Kidney capillary endothelial cell (primary cell): Measurements from ENCODE around the gene DOCK7.
"Not testable (repeated sequence)": the region's sequence is repeated elsewhere in the genome, so short reads cannot be mapped to it uniquely, and the experiment has no call there.

ENCODE experiments used
- DNase-seq: peaks from one replicate; pipeline ENCODE4 v3.0.0-alpha.2; 2018; ENCODE audit warnings: low spot score

DOCK7 gene

DNA sequence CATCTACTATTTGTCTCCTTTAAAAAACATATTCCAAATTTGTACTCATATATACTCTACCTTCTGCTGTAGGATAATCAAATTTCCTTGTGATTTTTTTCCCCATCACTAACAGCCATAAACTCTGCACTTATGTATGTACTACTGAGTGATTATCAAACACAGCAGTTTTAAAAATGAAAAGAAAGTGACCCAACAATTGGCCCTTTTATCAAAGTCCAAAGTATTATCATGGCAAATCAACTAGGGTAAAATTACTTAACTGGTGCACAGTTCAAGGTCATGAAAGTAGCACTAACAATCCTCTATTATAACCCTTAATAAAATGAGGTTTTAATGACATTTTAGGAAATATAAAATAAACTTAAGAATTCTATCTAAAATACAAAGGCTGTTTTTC is 79.3 kb downstream of the DOCK7 start:
- no peak for DNase-seq

DNA sequence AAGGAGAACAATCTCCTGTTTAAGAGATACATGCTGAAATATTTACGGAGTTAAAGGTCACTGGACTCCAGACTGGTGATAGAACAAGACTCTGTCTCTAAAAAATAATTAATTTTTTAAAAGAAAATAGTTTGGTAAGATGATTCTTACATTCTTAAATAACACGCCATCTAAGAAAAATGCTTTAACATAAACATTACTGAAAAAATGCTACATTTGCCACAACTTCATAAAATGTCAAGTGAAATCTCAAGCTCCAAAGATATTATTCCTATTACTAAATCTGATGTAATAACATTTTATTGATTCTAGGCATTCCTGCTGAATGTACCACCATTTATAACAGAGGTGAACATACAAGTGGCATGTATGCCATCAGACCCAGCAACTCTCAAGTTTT is 86.7 kb downstream of the DOCK7 start:
- no peak for DNase-seq

DNA sequence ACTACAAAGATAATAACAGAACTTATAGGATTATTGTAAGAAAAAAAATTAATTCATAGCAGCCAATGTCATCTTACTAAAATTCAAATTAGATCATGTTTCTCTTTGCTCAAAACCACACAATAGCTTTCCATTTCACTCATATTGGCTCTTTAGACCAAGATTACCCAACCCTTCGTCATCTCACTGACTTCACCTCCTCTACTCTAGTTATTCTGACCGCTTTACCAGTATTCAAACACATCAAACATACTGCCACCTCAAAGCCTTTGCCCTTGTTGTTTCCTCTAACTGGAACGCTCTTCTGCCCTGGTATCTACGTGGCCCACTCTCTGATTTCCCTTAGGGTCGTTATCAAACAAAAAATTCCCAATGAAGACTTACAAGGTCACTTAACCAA is 89.1 kb downstream of the DOCK7 start:
- no peak for DNase-seq

DNA sequence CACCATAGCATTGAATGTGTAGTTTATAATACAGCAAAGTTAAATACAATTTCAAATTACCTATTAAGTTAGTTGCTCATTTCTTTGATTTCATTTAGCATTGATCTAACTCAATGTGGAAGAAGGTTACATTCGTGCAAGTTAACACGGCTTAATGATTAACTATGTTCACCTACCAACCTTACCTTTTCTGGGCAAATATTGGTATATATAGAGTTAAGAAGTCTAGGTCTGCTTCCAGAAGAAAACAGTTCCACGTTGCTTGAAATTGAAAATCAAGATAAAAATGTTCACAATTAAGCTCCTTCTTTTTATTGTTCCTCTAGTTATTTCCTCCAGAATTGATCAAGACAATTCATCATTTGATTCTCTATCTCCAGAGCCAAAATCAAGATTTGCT is 90.9 kb downstream of the DOCK7 start, which contains the start of gene ANGPTL3:
Gene ANGPTL3 (plus strand): TSS at position 240 of the 400 bp plus-strand sequence. CDS start 47 bp downstream, at position 287.
- no peak for DNase-seq

DNA sequence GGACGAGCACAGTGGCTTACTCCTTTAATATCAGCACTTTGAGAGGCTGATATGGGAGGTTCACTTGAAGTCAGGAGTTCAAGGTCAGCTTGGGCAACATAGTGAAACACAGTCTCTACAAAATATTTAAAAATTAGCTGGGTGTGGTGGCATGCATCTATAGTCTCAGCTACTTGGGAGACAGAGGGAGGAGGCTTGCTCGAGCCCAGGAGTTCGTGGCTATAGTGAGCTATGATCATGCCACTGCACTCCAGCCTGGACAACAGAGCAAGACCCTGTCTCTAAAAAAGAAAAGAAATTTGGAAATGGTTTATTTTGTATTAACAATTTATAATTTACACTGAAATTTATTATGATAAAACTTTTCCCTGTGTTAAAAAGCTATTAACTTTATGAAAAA is 92.5 kb downstream of the DOCK7 start:
- no peak for DNase-seq

DNA sequence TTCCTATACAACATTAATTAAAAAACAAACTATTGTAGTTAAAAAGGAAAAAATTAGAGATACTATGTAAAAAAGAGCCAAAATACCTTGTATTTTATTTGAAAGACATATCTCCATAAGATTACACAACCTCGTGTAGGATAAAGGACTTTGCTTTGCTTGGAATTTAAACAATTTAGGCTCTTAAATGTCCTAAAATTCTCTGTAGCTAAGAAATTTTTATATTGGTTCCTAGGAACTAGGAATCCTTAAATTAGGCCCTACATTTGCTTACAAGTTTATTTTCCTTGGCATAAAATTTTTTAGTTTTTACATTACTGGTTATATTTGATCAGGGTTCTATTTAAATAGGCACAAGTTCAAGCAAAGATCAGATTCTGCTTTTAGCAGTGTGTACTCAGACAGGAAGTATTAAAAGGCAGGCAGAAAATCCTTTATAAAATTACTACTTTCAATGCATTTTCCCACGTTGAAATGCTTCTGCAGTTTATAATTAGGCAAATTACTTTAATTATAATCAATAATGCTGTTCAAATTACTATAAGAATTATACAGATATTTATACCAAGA is 94.3 kb downstream of the DOCK7 start:
- no peak for DNase-seq

DNA sequence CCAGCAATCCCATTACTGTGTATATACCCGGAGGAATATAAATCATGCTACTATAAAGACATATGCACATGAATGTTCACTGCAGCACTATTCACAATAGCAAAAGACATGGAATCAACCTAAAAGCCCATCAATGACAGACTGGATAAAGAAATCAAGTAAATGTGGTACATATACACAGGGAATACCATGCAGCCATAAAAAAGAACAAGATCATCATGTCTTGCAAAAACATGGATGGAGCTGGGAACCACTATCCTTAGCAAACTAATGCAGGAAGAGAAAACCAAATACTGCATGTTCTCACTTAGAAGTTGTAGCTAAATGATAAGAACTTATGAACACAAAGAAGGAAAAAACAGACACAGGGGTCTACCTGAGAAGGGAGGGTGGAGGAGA is 97.2 kb downstream of the DOCK7 start:
- no peak for DNase-seq

DNA sequence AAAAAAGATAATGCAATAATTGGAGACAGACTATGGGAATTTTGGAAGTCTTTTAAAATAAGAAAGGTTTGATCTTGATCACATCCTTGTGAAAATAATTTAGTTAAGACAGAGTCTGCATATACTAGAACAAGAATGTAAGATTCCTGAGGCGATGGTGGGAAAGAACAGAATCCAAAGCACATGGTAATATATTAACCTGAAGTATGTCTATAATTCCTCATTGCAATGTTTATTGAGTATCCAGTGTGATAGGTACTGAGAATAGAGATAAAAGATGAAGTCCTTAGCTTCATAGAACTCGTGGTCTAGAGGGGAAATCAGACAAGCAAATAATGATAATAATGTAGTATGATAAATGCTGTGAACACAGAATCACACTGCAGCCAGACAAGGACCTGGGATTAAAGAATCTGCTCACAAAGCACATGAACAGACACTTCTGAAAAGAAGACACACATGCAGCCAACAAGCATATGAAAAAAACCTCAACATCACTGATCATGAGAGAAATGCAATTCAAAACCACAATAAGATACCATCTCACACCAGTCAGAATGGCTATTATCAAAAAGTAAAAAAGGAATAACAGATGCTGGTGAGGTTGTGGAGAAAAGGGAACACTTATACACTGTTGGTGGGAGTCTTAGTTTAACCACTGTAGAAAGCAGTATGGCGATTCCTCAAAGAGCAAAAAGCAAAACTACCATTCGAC is 97.8 kb downstream of the DOCK7 start:
- no peak for DNase-seq

DNA sequence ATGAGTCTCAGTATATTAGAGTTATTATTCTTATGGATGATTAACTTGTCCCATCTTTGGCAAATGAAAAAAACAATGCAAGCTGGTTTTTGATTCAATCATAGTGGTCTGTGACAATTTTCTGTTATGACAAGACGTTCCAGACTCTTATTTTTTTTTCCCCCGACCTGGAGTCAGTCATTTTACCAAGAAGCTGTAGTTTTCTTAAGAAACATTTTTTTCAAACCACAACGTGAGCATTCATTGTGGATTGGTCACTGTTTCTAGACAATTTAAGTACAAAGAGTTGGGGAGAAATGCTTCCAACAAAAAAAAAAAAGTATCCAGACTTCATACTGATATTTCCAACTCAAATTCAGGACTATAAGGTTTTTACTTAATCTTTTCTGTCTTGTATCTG is 98.9 kb downstream of the DOCK7 start:
- DNase-seq, result no peak

DNA sequence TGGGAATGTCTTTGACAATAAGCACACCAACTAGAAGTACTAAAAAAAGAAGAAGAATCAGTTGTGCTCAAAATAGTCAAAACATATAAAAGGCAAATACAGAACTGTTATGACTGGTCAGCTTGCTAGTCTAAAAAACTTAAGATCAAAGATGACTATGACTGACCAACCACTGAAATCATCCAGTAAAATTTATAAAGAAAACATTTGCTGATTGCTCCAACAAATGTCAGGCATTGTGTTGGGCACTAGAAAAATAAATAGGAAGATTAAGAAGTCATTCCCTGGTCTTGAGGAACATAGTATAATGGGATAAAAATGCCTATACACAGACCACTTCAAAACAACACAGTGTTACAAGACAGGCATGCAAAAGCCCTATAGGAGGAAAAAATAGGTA is 100.2 kb downstream of the DOCK7 start:
- no peak for DNase-seq

DNA sequence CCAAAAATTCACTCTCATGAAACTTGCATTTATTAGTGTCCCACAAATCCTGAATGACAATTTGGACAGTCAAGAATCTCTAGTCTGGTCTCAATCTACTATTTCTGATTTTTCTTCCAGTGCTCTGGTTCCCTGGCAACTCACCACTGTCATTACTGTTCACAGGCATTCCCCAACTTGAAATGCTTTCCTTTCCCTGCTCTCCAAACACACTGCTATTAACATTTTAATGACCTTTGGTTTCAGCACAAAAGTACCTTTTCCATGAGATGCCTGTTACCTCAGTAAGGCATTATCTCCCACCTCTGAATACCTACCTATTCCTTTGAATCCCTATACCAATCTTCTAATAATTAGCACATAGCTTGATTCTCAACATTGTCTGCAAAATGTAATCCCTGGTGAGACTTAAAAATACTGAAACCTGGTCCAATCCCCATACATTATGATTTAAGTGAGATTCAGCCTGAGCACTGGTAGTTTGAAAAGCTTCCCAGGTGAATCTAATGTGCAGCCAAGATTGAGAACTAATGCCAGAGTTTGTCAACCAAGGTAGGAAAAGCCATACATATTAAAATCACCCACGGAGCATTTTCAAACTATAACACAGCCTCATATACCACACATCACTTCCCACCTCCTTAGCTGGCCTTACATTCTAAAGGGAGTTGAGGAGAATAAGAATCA is 102.6 kb downstream of the DOCK7 start:
- DNase-seq, result no peak

DNA sequence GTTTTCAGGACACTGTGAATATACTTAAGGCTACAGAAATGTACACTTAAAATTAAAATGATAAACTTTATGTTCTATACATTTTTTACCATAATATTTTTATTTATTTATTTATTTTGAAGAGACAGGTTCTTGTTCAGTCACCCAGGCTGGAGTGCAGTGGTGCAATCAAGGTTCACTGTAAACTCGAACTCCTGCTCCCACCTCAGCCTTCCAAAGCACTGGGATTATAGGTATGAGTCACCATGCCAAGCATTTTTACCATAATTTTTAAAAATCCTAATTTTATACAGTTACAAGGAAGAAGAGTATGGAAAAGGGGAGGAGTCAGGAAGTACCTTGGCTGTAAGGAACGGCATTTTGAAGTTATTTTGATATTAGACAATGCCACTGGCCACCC is 114.5 kb downstream of the DOCK7 start:
- DNase-seq, result no peak

DNA sequence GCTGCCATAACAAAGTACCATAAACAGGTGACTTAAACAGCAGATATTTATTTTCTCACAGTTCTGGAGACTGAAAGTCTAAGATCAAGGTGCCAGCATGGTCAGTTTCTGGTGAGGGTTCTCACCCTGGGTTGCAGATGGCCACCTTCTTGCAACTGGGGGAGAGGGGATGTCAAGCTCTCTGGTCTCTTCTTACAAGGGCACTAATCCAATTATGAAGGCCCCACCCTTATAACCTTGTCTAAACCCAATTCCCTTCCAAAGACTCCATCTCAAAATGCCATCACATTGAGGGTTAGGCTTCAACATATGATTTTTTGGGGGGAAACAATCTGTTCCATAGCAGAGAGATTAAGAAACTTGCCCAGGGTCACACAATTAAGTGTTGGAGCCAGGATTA is 115.7 kb downstream of the DOCK7 start:
- no peak for DNase-seq

DNA sequence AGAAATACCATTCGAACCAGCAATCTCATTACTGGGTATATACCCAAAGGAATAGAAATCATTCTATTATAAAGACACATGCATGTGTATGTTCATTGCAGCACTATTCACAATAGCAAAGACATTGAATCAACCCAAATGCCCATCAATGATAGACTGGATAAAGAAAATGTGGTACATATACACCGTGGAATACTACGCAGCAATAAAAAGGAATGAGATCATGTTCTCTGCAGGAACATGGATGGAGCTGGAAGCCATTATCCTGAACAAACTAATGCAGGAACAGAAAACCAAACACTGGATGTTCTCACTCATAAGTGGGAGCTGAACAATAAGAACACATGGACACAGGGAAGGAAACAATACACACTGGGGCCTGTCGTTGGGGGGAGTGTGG is 116.7 kb downstream of the DOCK7 start:
- not testable (repeated sequence) for DNase-seq

DNA sequence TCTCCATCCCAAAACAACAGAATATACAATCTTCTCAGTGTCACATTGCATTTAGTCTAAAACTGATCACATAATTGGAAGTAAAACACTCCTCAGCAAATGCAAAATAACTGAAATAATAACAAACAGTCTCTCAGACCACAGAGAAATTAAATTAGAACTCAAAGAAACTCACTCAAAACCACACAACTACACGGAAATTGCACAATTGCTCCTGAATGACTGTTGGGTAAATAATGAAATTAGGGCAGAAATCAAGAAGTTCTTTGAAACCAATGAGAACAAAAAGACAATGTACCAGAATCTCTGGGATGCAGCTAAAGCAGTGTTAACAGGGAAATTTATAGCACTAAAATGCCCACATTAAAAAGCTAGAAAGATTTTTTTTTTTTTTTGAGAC is 120.3 kb downstream of the DOCK7 start:
- DNase-seq, result not testable (repeated sequence)

DNA sequence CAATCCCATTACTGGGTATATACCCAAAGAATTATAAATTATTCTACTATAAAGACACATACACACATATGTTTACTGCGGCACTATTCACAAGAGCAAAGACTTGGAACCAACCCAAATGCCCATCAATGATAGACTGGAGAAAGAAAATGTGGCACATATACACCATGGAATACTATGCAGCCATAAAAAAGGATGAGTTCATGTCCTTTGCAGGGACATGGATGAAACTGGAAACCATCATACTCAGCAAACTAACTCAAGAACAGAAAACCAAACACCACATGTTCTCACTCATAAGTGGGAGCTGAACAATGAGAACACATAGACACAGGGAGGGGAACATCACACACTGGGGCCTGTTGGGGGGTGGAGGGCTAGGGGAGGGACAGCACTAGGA is 121.0 kb downstream of the DOCK7 start:
- DNase-seq, result not testable (repeated sequence)

DNA sequence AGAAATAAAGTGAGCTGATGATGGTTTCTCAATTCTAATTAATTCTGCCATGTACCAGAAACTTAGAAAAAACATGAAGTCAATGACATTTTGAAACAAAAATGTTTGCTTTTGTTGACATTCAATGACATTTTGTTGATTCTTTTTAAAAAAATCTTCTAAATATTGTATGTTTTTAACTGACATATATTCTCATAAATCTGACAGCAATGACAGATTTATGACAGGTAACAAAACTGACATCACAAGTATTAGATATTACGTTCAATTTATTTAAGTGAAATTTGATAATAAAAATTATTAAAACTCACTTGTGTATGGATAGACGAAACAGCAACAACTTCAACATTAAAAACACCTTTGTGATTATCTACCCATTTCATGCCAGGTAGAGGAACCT is 126.9 kb downstream of the DOCK7 start:
- no peak for DNase-seq

DNA sequence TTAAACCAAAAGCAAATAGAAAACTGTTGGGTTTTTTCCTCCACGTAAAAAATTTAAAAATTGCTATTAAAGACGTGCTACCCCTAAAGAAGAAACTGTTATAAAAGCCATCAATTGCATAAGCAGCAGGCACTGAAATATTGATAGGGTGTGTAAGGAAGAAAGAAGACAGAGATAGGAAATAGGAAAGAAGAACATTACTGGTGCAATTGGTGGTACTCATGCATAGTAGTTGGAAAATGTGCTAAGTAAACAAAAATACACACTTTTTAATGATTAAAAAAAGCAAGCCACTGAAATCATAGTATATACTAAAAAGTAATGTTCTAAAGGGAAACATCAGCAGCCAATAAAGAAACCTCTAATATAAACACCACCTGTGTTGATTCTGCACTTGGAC is 143.6 kb downstream of the DOCK7 start:
- DNase-seq, result no peak

DNA sequence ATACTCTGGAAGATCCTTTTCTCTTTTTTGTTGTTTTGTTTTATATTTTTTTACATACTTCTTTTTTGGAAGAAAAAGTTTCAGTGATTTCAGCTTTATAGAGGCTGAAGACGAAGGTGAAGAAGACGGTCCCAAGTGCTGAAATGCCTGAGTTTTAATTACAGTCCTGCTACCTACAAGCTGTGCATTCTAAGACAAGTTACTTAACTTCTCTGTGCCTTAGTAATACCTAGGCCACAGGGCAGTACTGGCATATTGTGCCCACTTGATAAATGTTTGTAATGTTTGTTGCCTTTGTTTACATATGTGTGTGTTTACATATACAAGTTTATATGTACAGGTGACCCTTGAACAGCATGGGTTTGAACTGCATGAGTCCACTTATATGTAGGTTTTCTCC is 147.1 kb downstream of the DOCK7 start:
- no peak for DNase-seq

DNA sequence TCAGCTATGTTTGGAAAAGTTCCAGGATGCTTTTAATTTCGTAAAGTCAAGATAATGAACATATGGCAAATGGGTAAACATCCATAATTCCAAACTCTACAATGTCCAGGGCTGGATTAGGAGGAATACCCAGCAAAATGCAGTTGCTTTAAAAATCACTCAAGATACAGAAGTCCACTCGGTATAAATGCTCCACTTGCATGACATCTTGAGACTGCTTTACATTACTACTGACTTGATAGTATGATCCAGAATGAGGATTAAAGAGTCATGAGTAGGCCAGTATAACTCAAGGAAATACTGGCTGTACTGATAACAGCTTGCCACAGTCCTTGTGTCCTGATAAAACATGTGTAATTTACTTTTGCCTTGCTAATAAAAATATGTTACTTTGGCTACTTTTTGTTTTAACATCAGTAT is 149.1 kb downstream of the DOCK7 start:
- DNase-seq, result no peak

DNA sequence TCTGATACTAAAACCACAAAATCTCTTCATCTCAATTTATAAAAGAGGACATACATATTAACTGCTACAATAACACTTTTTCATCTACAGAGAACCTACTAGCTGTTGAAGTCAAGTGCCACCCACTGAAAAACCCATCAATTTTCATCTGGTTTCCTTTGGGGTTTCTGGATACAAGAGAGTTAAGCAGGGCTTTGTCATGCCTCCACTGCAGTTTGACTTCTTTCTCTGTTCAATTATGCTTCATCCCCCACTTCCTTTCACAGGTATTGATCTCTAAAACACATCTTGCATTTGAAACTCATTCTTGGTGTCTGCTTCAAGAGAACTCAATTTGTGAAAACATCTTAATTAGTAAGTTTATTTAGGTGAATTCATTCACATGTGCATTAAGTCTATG is 151.3 kb downstream of the DOCK7 start:
- no peak for DNase-seq

DNA sequence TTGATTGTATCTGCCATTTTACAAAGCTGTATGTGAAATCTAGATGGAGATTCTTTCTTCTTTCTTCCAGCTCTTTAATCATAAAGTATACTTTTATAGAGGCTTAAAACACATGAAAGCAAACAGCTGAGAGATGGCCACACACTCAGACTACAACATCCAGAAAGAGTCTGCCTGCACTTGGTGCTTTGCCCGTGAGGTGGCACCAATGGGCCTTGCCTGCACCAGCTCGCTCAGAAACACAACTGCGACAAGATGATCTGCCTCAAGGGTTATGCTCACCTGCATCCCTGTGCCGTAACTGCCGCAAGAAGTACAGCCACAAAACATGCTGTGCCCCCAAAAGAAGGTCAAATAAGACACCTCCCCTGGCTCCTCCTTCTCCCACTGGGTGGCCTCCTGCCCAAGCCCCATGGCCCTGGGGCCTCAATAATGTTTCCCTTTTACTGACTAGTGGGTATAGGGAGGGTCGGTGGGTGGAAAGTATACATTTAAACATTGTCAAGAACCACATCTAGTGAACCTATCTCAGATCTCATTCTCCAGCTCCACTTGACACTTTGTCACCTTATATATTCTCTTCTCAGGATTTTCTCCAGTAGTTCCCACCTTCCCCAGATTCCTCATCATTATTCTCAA is 157.6 kb downstream of the DOCK7 start:
- peak; percentile 10 for DNase-seq

DNA sequence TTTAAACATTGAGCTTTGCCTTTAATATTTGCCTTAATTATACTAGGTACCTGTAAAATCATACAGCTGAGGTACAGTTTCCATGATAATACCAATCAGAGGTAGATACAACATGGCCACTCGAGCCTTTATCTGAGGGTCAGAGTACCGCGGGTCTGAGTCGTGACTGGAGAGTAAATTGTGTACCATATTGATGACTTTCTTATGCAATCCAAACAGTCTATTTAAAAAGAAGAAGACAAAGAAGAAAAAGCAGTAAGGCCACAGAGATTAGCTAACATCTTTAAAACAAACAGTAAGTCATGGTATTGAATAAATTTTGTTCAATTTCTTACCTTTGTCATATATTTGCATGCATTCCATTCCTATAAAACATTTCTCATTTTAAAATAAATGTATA is 159.0 kb downstream of the DOCK7 start:
- DNase-seq, result no peak
